KMS-11 (cell line): Measurements from ENCODE around the gene KCTD20.

Experiments used
- H2AFZ ChIP-seq: fragments of 200-600 bp; sonication (generic); 2 replicates; pipeline ENCODE4 v1.6.1; 2016; ENCODE audit warnings: antibody characterized with exemption, mixed run types, low read depth
- H3K27ac ChIP-seq: fragments of 200-600 bp; sonication (generic); 2 replicates; pipeline ENCODE4 v1.6.1; 2016; ENCODE audit warnings: mild to moderate bottlenecking, mixed run types
- H3K27me3 ChIP-seq: fragments of 200-600 bp; sonication (generic); 2 replicates; pipeline ENCODE4 v1.6.1; 2017; ENCODE audit warnings: mild to moderate bottlenecking, low read depth, mixed run types, moderate library complexity; ENCODE audit not compliant: insufficient read depth
- H3K36me3 ChIP-seq: fragments of 200-600 bp; sonication (generic); 2 replicates; pipeline ENCODE4 v1.6.1; 2017; ENCODE audit warnings: mild to moderate bottlenecking, mixed run types; ENCODE audit not compliant: insufficient read depth
- H3K4me1 ChIP-seq: fragments of 200-600 bp; sonication (generic); 2 replicates; pipeline ENCODE4 v1.6.1; 2016; ENCODE audit warnings: mild to moderate bottlenecking, low read depth, mixed run types; ENCODE audit not compliant: poor library complexity, severe bottlenecking
- H3K4me2 ChIP-seq: fragments of 200-600 bp; sonication (generic); 2 replicates; pipeline ENCODE4 v1.7.0; 2016; ENCODE audit warnings: mild to moderate bottlenecking, mixed run types
- H3K4me3 ChIP-seq: fragments of 200-600 bp; sonication (generic); IDR thresholded peaks from 2 replicates; pipeline ENCODE4 v1.6.1; 2017; ENCODE audit warnings: low read depth, low read length, mixed read lengths; ENCODE audit not compliant: insufficient read depth
- H3K79me2 ChIP-seq: fragments of 200-600 bp; sonication (generic); 2 replicates; pipeline ENCODE4 v1.6.1; 2016; ENCODE audit warnings: low read depth, mixed run types; ENCODE audit not compliant: insufficient read depth
- H3K9ac ChIP-seq: fragments of 200-600 bp; sonication (generic); 2 replicates; pipeline ENCODE4 v1.6.1; 2016; ENCODE audit warnings: mild to moderate bottlenecking, mixed run types
- H4K20me1 ChIP-seq: fragments of 200-600 bp; sonication (generic); 2 replicates; pipeline ENCODE4 v1.6.1; 2016; ENCODE audit warnings: mild to moderate bottlenecking, mixed run types; ENCODE audit not compliant: insufficient read depth
- CTCF ChIP-seq: fragments of 200-600 bp; sonication (generic); conservative IDR thresholded peaks from 2 replicates; pipeline ENCODE4 v1.6.1; 2017; ENCODE audit warnings: low read depth, mild to moderate bottlenecking, antibody characterized with exemption, low read length, moderate library complexity, mixed read lengths

Gene KCTD20

GRCh38 chr6:36422714-36423100 lies 20.1 kb upstream of the KCTD20 start:
- Histone ChIP-seq H3K9ac (peak overlapping the region; percentile 50; the same call in 1 of the 2 replicates), H2AFZ (peak overlapping the region; percentile 95), H3K27me3 (no peaks in the 10 kb centered on the region), H3K4me3 (no peak overlapping the region), H3K79me2 (no peaks in the 10 kb centered on the region), H4K20me1 (no peaks in the 10 kb centered on the region), H3K4me1 (peaks cover 11% of the 10 kb centered on the region), H3K4me2 (peak overlapping the region; percentile 71), H3K36me3 (no peaks in the 10 kb centered on the region), H3K27ac (peak overlapping the region; percentile 30; the same call in 1 of the 2 replicates)
- TF ChIP-seq CTCF: no peak

GRCh38 chr6:36423101-36423824 lies 19.5 kb upstream of the KCTD20 start:
- Histone ChIP-seq H3K4me1 (peaks cover 11% of the 10 kb centered on the region), H3K27ac (peak overlapping the region; percentile 61)

GRCh38 chr6:36426622-36427021 lies 16.2 kb upstream of the KCTD20 start:
- TF ChIP-seq CTCF: no peak
- no peak overlapping the region for H2AFZ ChIP-seq
- no peaks in the 10 kb centered on the region for H3K36me3 ChIP-seq
- H3K4me3 ChIP-seq: no peak overlapping the region
- no peak overlapping the region for H3K27ac ChIP-seq
- no peaks in the 10 kb centered on the region for H3K27me3 ChIP-seq
- no peak overlapping the region for H3K9ac ChIP-seq
- H3K4me2 ChIP-seq: no peak overlapping the region
- peaks cover 14% of the 10 kb centered on the region for H3K4me1 ChIP-seq
- H3K79me2 ChIP-seq: no peaks in the 10 kb centered on the region
- H4K20me1 ChIP-seq: no peaks in the 10 kb centered on the region

More at GRCh38 chr6:36423101-36423824, 19.5 kb upstream of the KCTD20 start:
- peak overlapping the region; percentile 95 for H2AFZ ChIP-seq
- H3K9ac ChIP-seq: peak overlapping the region; percentile 50; the same call in 1 of the 2 replicates
- H3K36me3 ChIP-seq: no peaks in the 10 kb centered on the region
- TF ChIP-seq CTCF: peak; percentile 62
- H4K20me1 ChIP-seq: no peaks in the 10 kb centered on the region
- no peaks in the 10 kb centered on the region for H3K27me3 ChIP-seq
- peak overlapping the region; percentile 71 for H3K4me2 ChIP-seq
- H3K4me3 ChIP-seq: no peak overlapping the region
- H3K79me2 ChIP-seq: no peaks in the 10 kb centered on the region

GRCh38 chr6:36428911-36429310 lies 13.9 kb upstream of the KCTD20 start:
- 0 out of 2 replicates have a peak, but pooled peaks have one; percentile 19 for TF ChIP-seq CTCF
- no peak overlapping the region for H3K4me3 ChIP-seq
- H3K4me2 ChIP-seq: no peak overlapping the region
- H3K79me2 ChIP-seq: no peaks in the 10 kb centered on the region
- H3K9ac ChIP-seq: no peak overlapping the region
- peaks cover 20% of the 10 kb centered on the region for H3K4me1 ChIP-seq
- no peaks in the 10 kb centered on the region for H3K36me3 ChIP-seq
- H3K27me3 ChIP-seq: no peaks in the 10 kb centered on the region
- no peak overlapping the region for H3K27ac ChIP-seq
- no peaks in the 10 kb centered on the region for H4K20me1 ChIP-seq
- no peak overlapping the region for H2AFZ ChIP-seq
